Caco-2 (cell line): ENCODE results near the gene MRC2. TPM values are rescaled to one million over a fixed set of nuclear protein-coding genes. Genes with fewer than 3 reads are reported as not detected.

ENCODE experiments used
- BruUV-seq: library from RNA; stranded (reverse); fragments of 400-500 nt; replicated peaks from 2 replicates; lab custom pipeline; 2021; lab: Mats Ljungman, UMichigan
- CTCF ChIA-PET: fragments of 300-600 bp; sonication (Branson Sonifier 250); formaldehyde crosslinking; loops from one replicate; lab custom pipeline; 2022; ENCODE audit warnings: antibody characterized with exemption; lab: Charles Lee
- POLR2A ChIA-PET: fragments of 300-600 bp; sonication (Branson Sonifier 250); formaldehyde crosslinking; loops from one replicate; lab custom pipeline; 2022; ENCODE audit warnings: antibody characterized with exemption; lab: Charles Lee
- DNase-seq, 2 experiments: peaks; one replicate each; pipeline versions ENCODE4 v3.0.0 to v3.0.0-alpha.2; 2020 to 2022
- H3K27me3 ChIP-seq: replicated peaks from 2 replicates; pipeline ENCODE4 v1.6.0; 2011; ENCODE audit warnings: low read length; ENCODE audit not compliant: control insufficient read depth, insufficient read depth
- H3K36me3 ChIP-seq: 2 replicates; pipeline ENCODE4 v1.5.1; 2011; ENCODE audit warnings: low read length; ENCODE audit not compliant: control insufficient read depth, insufficient read depth
- H3K4me1 ChIP-seq: fragments of 250-450 bp; sonication (Bioruptor Pico); 2 replicates; pipeline ENCODE4 v1.5.1; 2020; ENCODE audit warnings: mild to moderate bottlenecking
- H3K4me3 ChIP-seq: 2 replicates; pipeline ENCODE4 v1.5.1; 2011; ENCODE audit warnings: low read depth, mild to moderate bottlenecking, control low read depth, low read length
- H3K9me3 ChIP-seq: fragments of 250-450 bp; sonication (Bioruptor Pico); 2 replicates; pipeline ENCODE4 v1.5.1; 2020; ENCODE audit warnings: mild to moderate bottlenecking, moderate library complexity
- H3K27ac Mint-ChIP-seq: one replicate; pipeline ENCODE4 v1.8.0; 2022; ENCODE audit warnings: mixed read lengths; ENCODE audit not compliant: unreplicated experiment
- H3K27me3 Mint-ChIP-seq: one replicate; pipeline ENCODE4 v1.8.0; 2022; ENCODE audit warnings: mixed read lengths; ENCODE audit not compliant: insufficient read depth, unreplicated experiment
- H3K36me3 Mint-ChIP-seq: one replicate; pipeline ENCODE4 v1.8.0; 2022; ENCODE audit warnings: mild to moderate bottlenecking, mixed read lengths; ENCODE audit not compliant: insufficient read depth, unreplicated experiment
- H3K4me1 Mint-ChIP-seq: one replicate; pipeline ENCODE4 v1.8.0; 2022; ENCODE audit warnings: low read depth, mixed read lengths; ENCODE audit not compliant: unreplicated experiment
- H3K4me3 Mint-ChIP-seq: one replicate; pipeline ENCODE4 v1.8.0; 2022; ENCODE audit warnings: mild to moderate bottlenecking, moderate library complexity, mixed read lengths; ENCODE audit not compliant: unreplicated experiment
- H3K9me3 Mint-ChIP-seq: one replicate; pipeline ENCODE4 v1.8.0; 2022; ENCODE audit warnings: mixed read lengths; ENCODE audit not compliant: unreplicated experiment
- intact Hi-C: fragments of 100-400 bp; cut with micrococcal nuclease; formaldehyde crosslinking; loops from one replicate; pipeline ENCODE4 v1.10.0; 2022; ENCODE audit not compliant: unreplicated experiment
- total RNA-seq: library from RNA; stranded (reverse); gene quantifications from 2 replicates; pipeline ENCODE4 v1.2.3, GENCODE V29; 2022
- TF ChIP-seq, protein P1 (sequence below), 2 experiments: fragments of 200-600 bp in 1 of 2; IDR thresholded peaks; 1 replicate in 1 of 2; 2 replicates in 1 of 2; pipeline versions ENCODE4 v1.5.1 to v1.8.0; 2011 to 2022; ENCODE audit warnings: antibody characterized with exemption in 1 of 2, control low read depth in 1 of 2, inconsistent platforms in 1 of 2, low read depth in 1 of 2, low read length in 1 of 2, mild to moderate bottlenecking in 1 of 2, moderate library complexity in 1 of 2; ENCODE audit not compliant: insufficient read depth in 1 of 2, severe bottlenecking in 1 of 2, unreplicated experiment in 1 of 2

Gene MRC2
- total RNA-seq, 1 experiment from 2014 or later, result 7.0 TPM

DNA sequence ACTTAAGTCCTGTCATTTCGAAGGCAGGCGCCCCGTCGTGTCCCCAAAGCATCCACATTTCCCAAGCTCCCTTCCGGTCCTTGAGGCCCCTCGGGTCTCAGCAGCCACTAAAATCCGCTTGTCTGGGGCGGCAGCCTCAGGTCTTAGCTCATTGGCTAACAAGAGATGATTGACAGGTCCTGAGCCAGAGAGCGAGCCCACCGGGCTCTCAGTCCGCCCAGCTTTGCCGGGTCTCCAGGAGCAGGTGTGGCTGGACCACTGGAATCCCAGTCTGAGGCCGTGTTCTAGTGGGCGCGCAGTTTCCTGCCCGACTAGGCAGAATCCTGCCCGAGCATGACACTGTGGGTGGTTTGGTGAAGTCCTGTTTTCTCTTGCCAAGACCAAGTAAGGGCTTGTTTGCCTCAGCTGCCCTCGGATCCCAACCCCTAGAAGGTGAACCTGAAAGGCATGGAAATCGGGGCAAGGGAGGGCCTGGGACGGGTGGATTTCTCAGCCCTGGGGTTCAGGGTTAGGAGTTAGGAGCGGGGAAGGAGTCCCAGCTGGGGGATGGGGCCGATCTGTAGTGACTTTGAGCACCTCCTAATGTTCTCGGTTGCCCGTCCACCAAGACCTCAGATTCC is 42.8 kb downstream of the MRC2 start:
- no peak for DNase-seq
- no peaks in the 10 kb centered on the region for H3K9me3 ChIP-seq
- CTCF ChIA-PET, result no interaction called here
- BruUV-seq, result no TSS peak
- POLR2A ChIA-PET, result no interaction called here
- peaks cover 6% of the 10 kb centered on the region for H3K4me1 Mint-ChIP-seq
- no peak overlapping the region for H3K4me3 Mint-ChIP-seq
- H3K36me3 ChIP-seq, result no peaks in the 10 kb centered on the region
- no peaks in the 10 kb centered on the region for H3K4me1 ChIP-seq
- intact Hi-C loops, result no loop called here
- H3K36me3 Mint-ChIP-seq, result no peaks in the 10 kb centered on the region
- TF ChIP-seq, protein P1, sequence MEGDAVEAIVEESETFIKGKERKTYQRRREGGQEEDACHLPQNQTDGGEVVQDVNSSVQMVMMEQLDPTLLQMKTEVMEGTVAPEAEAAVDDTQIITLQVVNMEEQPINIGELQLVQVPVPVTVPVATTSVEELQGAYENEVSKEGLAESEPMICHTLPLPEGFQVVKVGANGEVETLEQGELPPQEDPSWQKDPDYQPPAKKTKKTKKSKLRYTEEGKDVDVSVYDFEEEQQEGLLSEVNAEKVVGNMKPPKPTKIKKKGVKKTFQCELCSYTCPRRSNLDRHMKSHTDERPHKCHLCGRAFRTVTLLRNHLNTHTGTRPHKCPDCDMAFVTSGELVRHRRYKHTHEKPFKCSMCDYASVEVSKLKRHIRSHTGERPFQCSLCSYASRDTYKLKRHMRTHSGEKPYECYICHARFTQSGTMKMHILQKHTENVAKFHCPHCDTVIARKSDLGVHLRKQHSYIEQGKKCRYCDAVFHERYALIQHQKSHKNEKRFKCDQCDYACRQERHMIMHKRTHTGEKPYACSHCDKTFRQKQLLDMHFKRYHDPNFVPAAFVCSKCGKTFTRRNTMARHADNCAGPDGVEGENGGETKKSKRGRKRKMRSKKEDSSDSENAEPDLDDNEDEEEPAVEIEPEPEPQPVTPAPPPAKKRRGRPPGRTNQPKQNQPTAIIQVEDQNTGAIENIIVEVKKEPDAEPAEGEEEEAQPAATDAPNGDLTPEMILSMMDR (IDR thresholded peaks at IDR 0.05; ENCODE audit: insufficient read depth in 1 of 2, low read depth in 1 of 2, low read length in 1 of 2, severe bottlenecking in 1 of 2, unreplicated experiment in 1 of 2), result no peak
- no peak overlapping the region for H3K27ac Mint-ChIP-seq
- no peaks in the 10 kb centered on the region for H3K27me3 ChIP-seq
- H3K27me3 Mint-ChIP-seq, result no peaks in the 10 kb centered on the region
- no peak overlapping the region for H3K4me3 ChIP-seq
- H3K9me3 Mint-ChIP-seq, result no peaks in the 10 kb centered on the region

DNA sequence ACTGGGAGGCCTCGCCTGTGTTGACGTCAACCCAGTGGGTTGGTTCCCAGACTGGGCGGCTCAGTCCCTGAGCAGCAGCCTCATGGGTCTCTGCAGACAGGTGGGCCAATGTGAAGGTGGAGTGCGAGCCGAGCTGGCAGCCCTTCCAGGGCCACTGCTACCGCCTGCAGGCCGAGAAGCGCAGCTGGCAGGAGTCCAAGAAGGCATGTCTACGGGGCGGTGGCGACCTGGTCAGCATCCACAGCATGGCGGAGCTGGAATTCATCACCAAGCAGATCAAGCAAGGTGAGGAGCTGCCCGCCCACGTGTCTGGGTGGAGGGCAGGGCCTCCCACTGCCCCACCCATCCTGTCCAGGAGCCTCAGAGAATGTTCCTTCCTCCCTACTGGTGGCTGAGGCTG is 44.1 kb downstream of the MRC2 start:
- Mint-ChIP-seq H3K27ac (no peak overlapping the region), H3K36me3 (no peaks in the 10 kb centered on the region), H3K4me3 (no peak overlapping the region), H3K4me1 (peaks cover 6% of the 10 kb centered on the region), H3K9me3 (no peaks in the 10 kb centered on the region), H3K27me3 (no peaks in the 10 kb centered on the region)
- intact Hi-C loops, result no loop called here
- H3K36me3 ChIP-seq, result no peaks in the 10 kb centered on the region
- TF ChIP-seq, protein P1 (IDR thresholded peaks at IDR 0.05; ENCODE audit: insufficient read depth in 1 of 2, low read depth in 1 of 2, low read length in 1 of 2, severe bottlenecking in 1 of 2, unreplicated experiment in 1 of 2), result no peak
- no peak for DNase-seq
- no peaks in the 10 kb centered on the region for H3K4me1 ChIP-seq
- H3K9me3 ChIP-seq, result no peaks in the 10 kb centered on the region
- H3K4me3 ChIP-seq, result no peak overlapping the region
- ChIA-PET POLR2A (no interaction called here), CTCF (interaction anchor here (0.7 to 1.4 kb wide), 2 partner anchors 21 to 51 kb away, joined by 3 read pairs; no protein-coding TSS in a partner anchor)
- no peaks in the 10 kb centered on the region for H3K27me3 ChIP-seq
- no TSS peak for BruUV-seq

- H3K27me3 Mint-ChIP-seq, result no peaks in the 10 kb centered on the region
- TF ChIP-seq, protein P1 (IDR thresholded peaks at IDR 0.05; ENCODE audit: insufficient read depth in 1 of 2, low read depth in 1 of 2, low read length in 1 of 2, severe bottlenecking in 1 of 2, unreplicated experiment in 1 of 2), result no peak
- intact Hi-C loops, result loop anchor here (1.0 kb wide), 1 partner anchor 295 kb away; no protein-coding TSS in a partner anchor
- Histone ChIP-seq H3K9me3 (no peaks in the 10 kb centered on the region), H3K27me3 (no peaks in the 10 kb centered on the region), H3K4me3 (no peak overlapping the region), H3K36me3 (no peaks in the 10 kb centered on the region), H3K4me1 (no peaks in the 10 kb centered on the region)
- CTCF ChIA-PET, result no interaction called here
- H3K36me3 Mint-ChIP-seq, result no peaks in the 10 kb centered on the region
- BruUV-seq, result no TSS peak
- no peaks in the 10 kb centered on the region for H3K9me3 Mint-ChIP-seq
- H3K4me1 Mint-ChIP-seq, result peaks cover 6% of the 10 kb centered on the region
- H3K27ac Mint-ChIP-seq, result no peak overlapping the region
- POLR2A ChIA-PET, result interaction anchor here (0.7 kb wide), 1 partner anchor 263 kb away, joined by 4 read pairs; no protein-coding TSS in a partner anchor
- no peak overlapping the region for H3K4me3 Mint-ChIP-seq
- DNase-seq, result no peak
Observed at GRCh38 chr17:62672957-62673356, 45.5 kb downstream of the MRC2 start.
